AG10803 (cell line): Measurements from ENCODE around the gene MVD.
"Not testable (repeated sequence)": the region's sequence is repeated elsewhere in the genome, so short reads cannot be mapped to it uniquely, and the experiment has no call there.

Experiments
- DNase-seq: peaks from one replicate; pipeline ENCODE4 v3.0.0; 2010; ENCODE audit warnings: low read depth
- H3K4me3 ChIP-seq: 2 replicates; pipeline ENCODE4 v1.5.1; 2011; ENCODE audit warnings: mild to moderate bottlenecking, low read length, control low read depth
- CTCF ChIP-seq: conservative IDR thresholded peaks from 2 replicates; pipeline ENCODE4 v1.5.1; 2011; ENCODE audit warnings: mild to moderate bottlenecking, low read length, control low read depth, inconsistent platforms

MVD gene

GRCh38 chr16:88613911-88614817 is 48.7 kb downstream of the MVD start:
- H3K4me3 ChIP-seq, result no peak overlapping the region
- DNase-seq, result no peak
- TF ChIP-seq CTCF, result no peak

GRCh38 chr16:88613293-88613692 is 49.6 kb downstream of the MVD start:
- TF ChIP-seq CTCF, result no peak
- no peak for DNase-seq
- H3K4me3 ChIP-seq, result no peak overlapping the region

DNA sequence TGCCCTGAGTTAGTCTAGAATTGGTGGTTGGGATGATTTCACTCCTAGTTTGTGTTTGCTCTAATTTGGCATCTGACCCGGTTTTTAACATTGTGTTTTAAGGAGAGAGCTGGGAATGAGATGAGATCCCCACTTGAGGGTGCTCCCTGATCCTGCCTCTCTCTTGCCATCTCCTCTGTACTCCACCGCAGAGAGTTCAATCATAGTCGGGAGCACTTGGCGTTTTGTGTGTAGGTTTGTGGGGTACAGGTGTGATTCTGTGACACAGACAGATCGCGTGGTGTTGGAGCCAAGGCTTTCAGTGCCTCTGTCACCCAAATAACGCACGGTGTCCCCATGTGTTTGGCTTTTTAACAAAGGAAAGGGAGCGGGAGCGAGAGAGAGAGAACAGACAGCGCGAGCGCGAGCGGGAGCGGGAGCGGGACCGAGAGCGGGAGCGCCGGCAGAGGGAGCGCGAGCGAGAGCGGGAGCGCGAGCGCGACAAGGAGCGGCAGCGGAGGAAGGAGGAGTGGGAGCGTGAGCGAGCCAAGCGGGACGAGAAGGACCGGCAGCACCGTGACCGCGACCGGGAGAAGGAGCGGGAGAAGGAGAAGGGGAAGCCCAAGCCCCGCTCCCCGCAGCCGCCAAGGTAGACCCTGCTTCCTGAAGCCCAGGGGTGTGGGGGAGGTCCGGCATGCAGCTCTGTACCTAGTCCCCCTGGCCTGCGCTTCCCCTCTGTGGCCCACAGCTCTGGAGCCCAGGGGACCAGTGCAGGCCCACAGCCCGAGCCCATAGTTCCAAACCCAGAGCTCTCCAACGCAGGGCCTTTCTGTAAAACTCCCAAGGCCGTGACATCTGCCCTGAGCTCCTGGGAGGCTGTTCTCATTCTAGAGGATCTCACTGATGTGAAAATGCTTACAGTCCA is 51.7 kb downstream of the MVD start:
- no peak for TF ChIP-seq CTCF
- DNase-seq, result no peak
- H3K4me3 ChIP-seq, result no peak overlapping the region

- no peak for DNase-seq
- no peak overlapping the region for H3K4me3 ChIP-seq
- TF ChIP-seq CTCF, result no peak
Measured at GRCh38 chr16:88610080-88610479, 52.8 kb downstream of the MVD start.

DNA sequence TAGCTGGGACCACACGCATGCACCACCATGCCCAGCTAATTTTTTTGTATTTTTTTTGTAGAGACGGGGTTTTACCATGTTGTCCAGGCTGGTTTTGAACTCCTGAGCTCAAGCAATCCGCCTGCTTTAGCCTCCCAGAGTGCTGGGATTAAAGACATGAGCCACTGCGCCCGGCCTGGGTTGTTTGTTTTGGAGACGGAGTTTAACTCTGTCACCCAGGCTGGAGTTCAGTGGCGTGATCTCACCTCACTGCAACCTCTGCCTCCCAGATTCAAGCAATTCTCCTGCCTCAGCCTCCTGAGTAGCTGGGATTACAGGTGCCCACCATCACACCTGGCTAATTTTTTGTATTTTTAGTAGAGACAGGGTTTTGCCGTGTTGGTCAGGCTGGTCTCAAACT is 53.5 kb downstream of the MVD start:
- not testable (repeated sequence) for DNase-seq, H3K4me3 ChIP-seq

GRCh38 chr16:88608076-88608475 is 54.8 kb downstream of the MVD start:
- DNase-seq, result no peak
- H3K4me3 ChIP-seq, result no peak overlapping the region
- no peak for TF ChIP-seq CTCF

GRCh38 chr16:88606148-88606757 is 56.6 kb downstream of the MVD start:
- no peak overlapping the region for H3K4me3 ChIP-seq
- TF ChIP-seq CTCF, result no peak
- DNase-seq, result no peak
